Neural cell (in vitro differentiated cells): ENCODE measurements around the gene NEURL1. TPM values are rescaled to one million over a fixed set of nuclear protein-coding genes. Genes with fewer than 3 reads are reported as not detected.
"Not testable (repeated sequence)": the region's sequence is repeated elsewhere in the genome, so short reads cannot be mapped to it uniquely, and the experiment has no call there.

Source experiments
- H2AFZ ChIP-seq: fragments of 200-600, 300-800 bp; sonication (generic), shearing (Covaris generic); 2 replicates; pipeline ENCODE4 v1.6.0; 2014; ENCODE audit warnings: low read depth, mild to moderate bottlenecking, antibody characterized with exemption, low read length, moderate library complexity
- H3F3A ChIP-seq: fragments of 200-600 bp; shearing (Covaris generic); 2 replicates; pipeline ENCODE4 v1.6.1; 2016; ENCODE audit warnings: mild to moderate bottlenecking, moderate library complexity, mixed read lengths, antibody characterized with exemption, low read length; ENCODE audit not compliant: insufficient read depth, poor library complexity, severe bottlenecking
- H3K27ac ChIP-seq: fragments of 200-600, 300-800 bp; sonication (generic), shearing (Covaris generic); 2 replicates; pipeline ENCODE4 v1.5.1; 2014; ENCODE audit warnings: mild to moderate bottlenecking, low read length, moderate library complexity
- H3K27me3 ChIP-seq: fragments of 300-800, 200-600 bp; sonication (generic), shearing (Covaris generic); 2 replicates; pipeline ENCODE4 v1.6.0; 2014; ENCODE audit warnings: mild to moderate bottlenecking, low read depth, low read length, moderate library complexity; ENCODE audit not compliant: insufficient read depth
- H3K36me3 ChIP-seq: fragments of 300-800, 200-600 bp; sonication (generic), shearing (Covaris generic); 2 replicates; pipeline ENCODE4 v1.5.1; 2014; ENCODE audit warnings: mild to moderate bottlenecking, antibody characterized with exemption, low read length, moderate library complexity; ENCODE audit not compliant: insufficient read depth
- H3K4me2 ChIP-seq: fragments of 300-800, 200-600 bp; sonication (generic), shearing (Covaris generic); 2 replicates; pipeline ENCODE4 v1.6.0; 2014; ENCODE audit warnings: mild to moderate bottlenecking, low read length
- H3K4me3 ChIP-seq: fragments of 300-800, 200-600 bp; sonication (generic), shearing (Covaris generic); 2 replicates; pipeline ENCODE4 v1.5.1; 2014; ENCODE audit warnings: mild to moderate bottlenecking, low read length, moderate library complexity
- H3K79me2 ChIP-seq: fragments of 200-600 bp; shearing (Covaris generic); replicated peaks from 2 replicates; pipeline ENCODE4 v1.6.0; 2014; ENCODE audit warnings: mild to moderate bottlenecking, low read length, moderate library complexity; ENCODE audit not compliant: insufficient read depth
- H3K9ac ChIP-seq: fragments of 300-800, 200-600 bp; sonication (generic), shearing (Covaris generic); 2 replicates; pipeline ENCODE4 v1.6.1; 2016; ENCODE audit warnings: mild to moderate bottlenecking, low read length, mixed read lengths
- H3K9me2 ChIP-seq: fragments of 200-600 bp; shearing (Covaris generic); 2 replicates; pipeline ENCODE4 v1.6.1; 2016; ENCODE audit warnings: mild to moderate bottlenecking, low read length, mixed read lengths; ENCODE audit not compliant: insufficient read depth
- H3K9me3 ChIP-seq: fragments of 200-600, 300-800 bp; sonication (generic), shearing (Covaris generic); 2 replicates; pipeline ENCODE4 v1.6.1; 2016; ENCODE audit warnings: mild to moderate bottlenecking, mixed run types, low read length, moderate library complexity, mixed read lengths
- H4K20me1 ChIP-seq: fragments of 200-600 bp; shearing (Covaris generic); 2 replicates; pipeline ENCODE4 v1.6.1; 2016; ENCODE audit warnings: mild to moderate bottlenecking, mixed run types; ENCODE audit not compliant: insufficient read depth
- EP300 ChIP-seq: fragments of 450-650 bp; conservative IDR thresholded peaks from 2 replicates; pipeline ENCODE4 v1.6.1; 2014; ENCODE audit warnings: antibody characterized with exemption, mild to moderate bottlenecking, moderate library complexity; ENCODE audit not compliant: poor library complexity, severe bottlenecking
- EZH2 ChIP-seq: fragments of 200-600, 300-800 bp; shearing (Covaris generic), sonication (generic); IDR thresholded peaks from 2 replicates; pipeline ENCODE4 v1.6.1; 2014; ENCODE audit warnings: antibody characterized with exemption, low read length, borderline replicate concordance, mild to moderate bottlenecking; ENCODE audit not compliant: insufficient read depth, poor library complexity, severe bottlenecking
- MXI1 ChIP-seq: fragments of 450-650 bp; conservative IDR thresholded peaks from 2 replicates; pipeline ENCODE4 v1.6.1; 2014; ENCODE audit warnings: antibody characterized with exemption, mild to moderate bottlenecking; ENCODE audit not compliant: poor library complexity, severe bottlenecking
- POLR2AphosphoS5 ChIP-seq: IDR thresholded peaks from 2 replicates; pipeline ENCODE4 v1.6.1; 2012
- RAD21 ChIP-seq: fragments of 450-650 bp; conservative IDR thresholded peaks from 2 replicates; pipeline ENCODE4 v1.6.1; 2014; ENCODE audit warnings: antibody characterized with exemption, mild to moderate bottlenecking, moderate library complexity
- SMC3 ChIP-seq: fragments of 450-650 bp; conservative IDR thresholded peaks from 2 replicates; pipeline ENCODE4 v1.6.1; 2014; ENCODE audit warnings: antibody characterized with exemption, mild to moderate bottlenecking, moderate library complexity; ENCODE audit not compliant: poor library complexity
- TAF1 ChIP-seq: IDR thresholded peaks from 2 replicates; pipeline ENCODE4 v1.6.1; 2012; ENCODE audit warnings: low read depth
- polyA plus RNA-seq: library from polyadenylated mRNA; depleted of rRNA; stranded (reverse); fragments of >200 nt; gene quantifications from 2 replicates; pipeline ENCODE4 v1.2.3, GENCODE V29; 2014
- TF ChIP-seq, protein P1 (sequence below): fragments of 450-650 bp; IDR thresholded peaks from 2 replicates; pipeline ENCODE4 v1.5.1; 2014; ENCODE audit warnings: antibody characterized with exemption, mild to moderate bottlenecking, moderate library complexity; ENCODE audit not compliant: poor library complexity, severe bottlenecking
- TF ChIP-seq, protein P2 (sequence below): IDR thresholded peaks from 2 replicates; pipeline ENCODE4 v1.6.1; 2012; ENCODE audit warnings: borderline replicate concordance

Gene NEURL1
- polyA plus RNA-seq, 1 donor from 2014 or later, result 12.3 TPM

DNA sequence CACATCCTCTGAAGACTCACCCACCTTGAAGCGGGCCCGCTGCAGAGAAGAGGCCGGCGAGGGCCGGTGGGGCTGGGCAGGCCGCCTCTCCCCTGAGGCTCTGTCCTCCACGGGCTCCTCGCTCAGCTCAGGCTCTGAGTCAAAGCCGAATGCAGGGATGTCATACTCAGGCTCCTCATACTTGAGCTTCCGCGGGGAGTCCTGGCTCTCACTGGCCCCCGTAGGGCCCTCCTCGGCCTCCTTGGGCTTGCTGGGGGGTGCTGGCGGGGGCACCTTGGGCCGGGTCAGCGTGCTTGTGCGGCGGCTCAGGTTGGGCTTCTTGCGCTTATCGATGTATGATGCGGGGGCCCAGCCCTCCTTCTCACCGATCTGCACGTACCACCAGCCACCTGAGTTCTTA, 109.9 kb downstream of the NEURL1 start:
- no peaks in the 10 kb centered on the region for H3K9me3 ChIP-seq
- H3K36me3 ChIP-seq, result peaks cover 12% of the 10 kb centered on the region
- no peak overlapping the region for H3K4me3 ChIP-seq
- no peaks in the 10 kb centered on the region for H3K9me2 ChIP-seq
- TF ChIP-seq SMC3, result no peak
- TF ChIP-seq EP300, result no peak
- TF ChIP-seq RAD21, result no peak
- TF ChIP-seq MXI1, result no peak
- no peak for TF ChIP-seq EZH2
- TF ChIP-seq, protein P1, sequence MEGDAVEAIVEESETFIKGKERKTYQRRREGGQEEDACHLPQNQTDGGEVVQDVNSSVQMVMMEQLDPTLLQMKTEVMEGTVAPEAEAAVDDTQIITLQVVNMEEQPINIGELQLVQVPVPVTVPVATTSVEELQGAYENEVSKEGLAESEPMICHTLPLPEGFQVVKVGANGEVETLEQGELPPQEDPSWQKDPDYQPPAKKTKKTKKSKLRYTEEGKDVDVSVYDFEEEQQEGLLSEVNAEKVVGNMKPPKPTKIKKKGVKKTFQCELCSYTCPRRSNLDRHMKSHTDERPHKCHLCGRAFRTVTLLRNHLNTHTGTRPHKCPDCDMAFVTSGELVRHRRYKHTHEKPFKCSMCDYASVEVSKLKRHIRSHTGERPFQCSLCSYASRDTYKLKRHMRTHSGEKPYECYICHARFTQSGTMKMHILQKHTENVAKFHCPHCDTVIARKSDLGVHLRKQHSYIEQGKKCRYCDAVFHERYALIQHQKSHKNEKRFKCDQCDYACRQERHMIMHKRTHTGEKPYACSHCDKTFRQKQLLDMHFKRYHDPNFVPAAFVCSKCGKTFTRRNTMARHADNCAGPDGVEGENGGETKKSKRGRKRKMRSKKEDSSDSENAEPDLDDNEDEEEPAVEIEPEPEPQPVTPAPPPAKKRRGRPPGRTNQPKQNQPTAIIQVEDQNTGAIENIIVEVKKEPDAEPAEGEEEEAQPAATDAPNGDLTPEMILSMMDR, result no peak
- TF ChIP-seq, protein P2, sequence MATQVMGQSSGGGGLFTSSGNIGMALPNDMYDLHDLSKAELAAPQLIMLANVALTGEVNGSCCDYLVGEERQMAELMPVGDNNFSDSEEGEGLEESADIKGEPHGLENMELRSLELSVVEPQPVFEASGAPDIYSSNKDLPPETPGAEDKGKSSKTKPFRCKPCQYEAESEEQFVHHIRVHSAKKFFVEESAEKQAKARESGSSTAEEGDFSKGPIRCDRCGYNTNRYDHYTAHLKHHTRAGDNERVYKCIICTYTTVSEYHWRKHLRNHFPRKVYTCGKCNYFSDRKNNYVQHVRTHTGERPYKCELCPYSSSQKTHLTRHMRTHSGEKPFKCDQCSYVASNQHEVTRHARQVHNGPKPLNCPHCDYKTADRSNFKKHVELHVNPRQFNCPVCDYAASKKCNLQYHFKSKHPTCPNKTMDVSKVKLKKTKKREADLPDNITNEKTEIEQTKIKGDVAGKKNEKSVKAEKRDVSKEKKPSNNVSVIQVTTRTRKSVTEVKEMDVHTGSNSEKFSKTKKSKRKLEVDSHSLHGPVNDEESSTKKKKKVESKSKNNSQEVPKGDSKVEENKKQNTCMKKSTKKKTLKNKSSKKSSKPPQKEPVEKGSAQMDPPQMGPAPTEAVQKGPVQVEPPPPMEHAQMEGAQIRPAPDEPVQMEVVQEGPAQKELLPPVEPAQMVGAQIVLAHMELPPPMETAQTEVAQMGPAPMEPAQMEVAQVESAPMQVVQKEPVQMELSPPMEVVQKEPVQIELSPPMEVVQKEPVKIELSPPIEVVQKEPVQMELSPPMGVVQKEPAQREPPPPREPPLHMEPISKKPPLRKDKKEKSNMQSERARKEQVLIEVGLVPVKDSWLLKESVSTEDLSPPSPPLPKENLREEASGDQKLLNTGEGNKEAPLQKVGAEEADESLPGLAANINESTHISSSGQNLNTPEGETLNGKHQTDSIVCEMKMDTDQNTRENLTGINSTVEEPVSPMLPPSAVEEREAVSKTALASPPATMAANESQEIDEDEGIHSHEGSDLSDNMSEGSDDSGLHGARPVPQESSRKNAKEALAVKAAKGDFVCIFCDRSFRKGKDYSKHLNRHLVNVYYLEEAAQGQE, result no peak
- TF ChIP-seq POLR2AphosphoS5, result no peak
- TF ChIP-seq TAF1, result no peak
- no peak overlapping the region for H2AFZ ChIP-seq
- no peaks in the 10 kb centered on the region for H3K79me2 ChIP-seq
- no peaks in the 10 kb centered on the region for H4K20me1 ChIP-seq
- H3K27ac ChIP-seq, result no peak overlapping the region
- H3K9ac ChIP-seq, result no peak overlapping the region
- H3K4me2 ChIP-seq, result no peak overlapping the region
- no peaks in the 10 kb centered on the region for H3K27me3 ChIP-seq
- H3F3A ChIP-seq, result no peaks in the 10 kb centered on the region

DNA sequence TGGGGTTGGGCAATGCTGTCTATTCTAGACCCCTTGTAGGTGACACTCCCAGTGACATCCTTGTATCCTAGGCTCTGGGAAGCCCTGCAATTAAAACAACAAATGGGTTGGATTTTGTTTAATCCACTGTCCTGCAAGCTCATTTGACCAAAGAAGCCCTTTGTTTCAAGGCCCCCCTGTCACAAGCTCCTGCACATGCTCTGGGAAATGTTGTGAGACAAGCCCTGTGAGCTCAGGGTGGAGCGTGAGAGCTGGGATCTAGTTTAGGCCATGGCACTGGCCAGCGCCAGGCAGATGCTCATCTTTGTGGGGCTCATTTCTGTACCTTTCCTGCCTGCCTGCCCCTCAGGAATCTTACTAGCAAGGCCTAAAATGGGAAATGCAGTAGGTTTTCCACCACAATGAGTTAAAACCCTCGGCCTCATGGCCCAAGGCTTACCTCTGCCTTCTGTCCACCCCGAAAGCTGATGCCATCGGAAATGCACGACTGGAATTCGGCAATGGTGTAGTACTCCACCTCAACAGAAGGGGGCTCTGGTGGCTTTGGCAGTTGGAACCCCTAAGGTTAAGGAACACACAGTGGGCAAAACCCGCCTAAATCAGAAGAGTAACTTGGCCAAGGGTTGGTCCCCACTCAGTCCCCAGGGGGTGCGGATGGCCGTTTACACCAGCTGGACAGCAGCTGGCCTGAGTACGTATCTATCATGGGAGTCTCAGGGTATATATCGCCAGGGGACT, 112.0 kb downstream of the NEURL1 start:
- Histone ChIP-seq H3F3A (no peaks in the 10 kb centered on the region), H3K4me2 (no peak overlapping the region), H3K9me2 (no peaks in the 10 kb centered on the region), H3K27me3 (no peaks in the 10 kb centered on the region), H3K27ac (no peak overlapping the region), H3K79me2 (no peaks in the 10 kb centered on the region), H4K20me1 (no peaks in the 10 kb centered on the region), H3K9me3 (no peaks in the 10 kb centered on the region), H3K9ac (no peak overlapping the region), H3K4me3 (no peak overlapping the region), H2AFZ (no peak overlapping the region), H3K36me3 (peaks cover 12% of the 10 kb centered on the region)
- TF ChIP-seq, protein P1, result no peak
- TF ChIP-seq EZH2, result no peak
- TF ChIP-seq POLR2AphosphoS5, result no peak
- TF ChIP-seq, protein P2, result no peak
- no peak for TF ChIP-seq RAD21
- no peak for TF ChIP-seq SMC3
- no peak for TF ChIP-seq TAF1
- no peak for TF ChIP-seq EP300
- TF ChIP-seq MXI1, result no peak

DNA sequence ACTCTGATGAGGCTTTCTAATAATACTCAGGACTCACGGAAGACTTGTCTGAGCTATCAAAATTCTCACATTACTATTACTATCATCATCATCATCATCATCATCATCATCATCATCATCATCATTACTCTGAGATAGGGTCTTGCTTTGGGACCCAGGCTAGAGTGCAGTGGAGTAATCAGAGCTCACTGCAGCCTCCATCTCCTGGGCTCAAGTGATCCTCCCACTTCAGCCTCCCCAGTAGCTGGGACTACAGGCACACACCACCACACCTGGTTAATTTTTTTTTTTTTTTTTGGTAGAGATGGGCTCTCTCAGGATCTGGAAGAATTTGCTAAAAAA, 112.6 kb downstream of the NEURL1 start:
- not testable (repeated sequence) for H3K79me2 ChIP-seq, H3K9ac ChIP-seq, H2AFZ ChIP-seq, H4K20me1 ChIP-seq, H3K27ac ChIP-seq, H3K4me2 ChIP-seq, H3F3A ChIP-seq, H3K27me3 ChIP-seq, H3K4me3 ChIP-seq, H3K9me2 ChIP-seq, H3K9me3 ChIP-seq
- peaks cover 12% of the 10 kb centered on the region for H3K36me3 ChIP-seq
